WTC11 (cell line): ENCODE data around the gene PDSS2.

ENCODE experiments used
- ETV6 ChIP-seq: sonication (generic); formaldehyde crosslinking; IDR thresholded peaks from 2 replicates; pipeline ENCODE4 v1.8.1; 2022; ENCODE audit warnings: mild to moderate bottlenecking, missing genetic modification reagents
- JAZF1 ChIP-seq: fragments of 250-450 bp; sonication (Bioruptor Pico); IDR thresholded peaks from 2 replicates; pipeline ENCODE4 v1.9.0; 2021; ENCODE audit warnings: moderate library complexity, mild to moderate bottlenecking, inconsistent platforms
- JUN ChIP-seq: sonication (generic); formaldehyde crosslinking; IDR thresholded peaks from 2 replicates; pipeline ENCODE4 v1.8.0; 2023; ENCODE audit warnings: mild to moderate bottlenecking, missing genetic modification reagents
- NR3C1 ChIP-seq: sonication (generic); formaldehyde crosslinking; conservative IDR thresholded peaks from 2 replicates; pipeline ENCODE4 v1.8.1; 2023; ENCODE audit warnings: low read depth, mild to moderate bottlenecking, missing genetic modification reagents
- SP1 ChIP-seq: sonication (generic); formaldehyde crosslinking; conservative IDR thresholded peaks from 2 replicates; pipeline ENCODE4 v1.8.1; 2022; ENCODE audit warnings: missing genetic modification reagents
- TP53 ChIP-seq: sonication (generic); formaldehyde crosslinking; IDR thresholded peaks from 2 replicates; pipeline ENCODE4 v1.8.1; 2023; ENCODE audit warnings: mild to moderate bottlenecking, missing genetic modification reagents
- ZNF121 ChIP-seq: sonication (generic); formaldehyde crosslinking; IDR thresholded peaks from 2 replicates; pipeline ENCODE4 v1.8.0; 2023; ENCODE audit warnings: missing genetic modification reagents
- TF ChIP-seq, protein P1 (sequence below): sonication (generic); formaldehyde crosslinking; IDR thresholded peaks from 2 replicates; pipeline ENCODE4 v1.8.0; 2022; ENCODE audit warnings: mild to moderate bottlenecking, missing genetic modification reagents
- TF ChIP-seq, protein P2 (sequence below): fragments of 200-600 bp; IDR thresholded peaks from 2 replicates; pipeline ENCODE4 v1.8.0; 2022; ENCODE audit warnings: antibody characterized with exemption

DNA sequence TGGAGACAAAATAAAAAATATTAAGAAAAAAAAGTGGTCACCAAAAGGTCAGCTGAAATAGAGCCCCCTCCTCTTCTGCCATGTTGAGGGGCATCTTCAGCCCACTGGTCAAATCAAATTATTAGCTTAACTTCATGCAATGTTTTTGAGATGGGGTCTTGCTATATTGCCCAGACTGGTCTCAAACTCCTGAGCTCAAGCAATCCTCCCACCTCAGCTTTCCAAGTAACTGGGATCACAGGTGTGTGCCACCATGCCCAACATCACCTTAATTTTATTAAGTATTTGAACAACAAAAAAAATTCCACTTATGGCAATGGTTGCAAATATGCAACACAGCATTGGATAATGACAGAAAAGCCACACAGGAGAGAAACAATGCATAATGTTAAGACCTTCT, 244.7 kb downstream of the PDSS2 start:
- TF ChIP-seq, protein P1, sequence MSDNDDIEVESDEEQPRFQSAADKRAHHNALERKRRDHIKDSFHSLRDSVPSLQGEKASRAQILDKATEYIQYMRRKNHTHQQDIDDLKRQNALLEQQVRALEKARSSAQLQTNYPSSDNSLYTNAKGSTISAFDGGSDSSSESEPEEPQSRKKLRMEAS (CRISPR knock-in tag), result no peak
- TF ChIP-seq NR3C1 (CRISPR knock-in tag) (no peak), SP1 (CRISPR knock-in tag) (no peak), JUN (CRISPR knock-in tag) (no peak), TP53 (no peak), ZNF121 (CRISPR knock-in tag) (peak; percentile 67; the same call in 1 of the 2 replicates), ETV6 (CRISPR knock-in tag) (no peak), JAZF1 (CRISPR knock-in tag) (no peak)
- TF ChIP-seq, protein P2, sequence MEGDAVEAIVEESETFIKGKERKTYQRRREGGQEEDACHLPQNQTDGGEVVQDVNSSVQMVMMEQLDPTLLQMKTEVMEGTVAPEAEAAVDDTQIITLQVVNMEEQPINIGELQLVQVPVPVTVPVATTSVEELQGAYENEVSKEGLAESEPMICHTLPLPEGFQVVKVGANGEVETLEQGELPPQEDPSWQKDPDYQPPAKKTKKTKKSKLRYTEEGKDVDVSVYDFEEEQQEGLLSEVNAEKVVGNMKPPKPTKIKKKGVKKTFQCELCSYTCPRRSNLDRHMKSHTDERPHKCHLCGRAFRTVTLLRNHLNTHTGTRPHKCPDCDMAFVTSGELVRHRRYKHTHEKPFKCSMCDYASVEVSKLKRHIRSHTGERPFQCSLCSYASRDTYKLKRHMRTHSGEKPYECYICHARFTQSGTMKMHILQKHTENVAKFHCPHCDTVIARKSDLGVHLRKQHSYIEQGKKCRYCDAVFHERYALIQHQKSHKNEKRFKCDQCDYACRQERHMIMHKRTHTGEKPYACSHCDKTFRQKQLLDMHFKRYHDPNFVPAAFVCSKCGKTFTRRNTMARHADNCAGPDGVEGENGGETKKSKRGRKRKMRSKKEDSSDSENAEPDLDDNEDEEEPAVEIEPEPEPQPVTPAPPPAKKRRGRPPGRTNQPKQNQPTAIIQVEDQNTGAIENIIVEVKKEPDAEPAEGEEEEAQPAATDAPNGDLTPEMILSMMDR, result no peak
